ENCODE results near the gene PKP2.

PKP2 gene

GRCh38 chr12:32839828-32840227 is 56.7 kb downstream of the PKP2 start:
- TF ChIP-seq GABPA (IDR thresholded peaks at IDR 0.05; ENCODE audit: low read depth): no peak
- TF ChIP-seq CTCF (IDR thresholded peaks at IDR 0.05; ENCODE audit: insufficient read depth, low read length): no peak
- no peak for TF ChIP-seq SPI1 (IDR thresholded peaks at IDR 0.05; ENCODE audit: borderline replicate concordance, low read depth)
- no peak for TF ChIP-seq REST (IDR thresholded peaks at IDR 0.05; ENCODE audit: insufficient replicate concordance, low read depth)
- TF ChIP-seq POLR2AphosphoS5 (IDR thresholded peaks at IDR 0.05; ENCODE audit: low read depth): no peak
- H3K4me3 ChIP-seq (replicated peaks; ENCODE audit: insufficient read depth, low read length): no peak overlapping the region
- DNase-seq (ENCODE audit: low read depth in 1 of 2, low spot score in 1 of 2): no peak
- H3K27ac ChIP-seq (replicated peaks): no peak overlapping the region
- H3K27me3 ChIP-seq (ENCODE audit: insufficient read depth, poor library complexity, severe bottlenecking): no peaks in the 10 kb centered on the region

GRCh38 chr12:32837974-32838373 is 58.6 kb downstream of the PKP2 start:
- TF ChIP-seq GABPA (IDR thresholded peaks at IDR 0.05; ENCODE audit: low read depth) (no peak), CTCF (IDR thresholded peaks at IDR 0.05; ENCODE audit: insufficient read depth, low read length) (no peak), SPI1 (IDR thresholded peaks at IDR 0.05; ENCODE audit: borderline replicate concordance, low read depth) (no peak), REST (IDR thresholded peaks at IDR 0.05; ENCODE audit: insufficient replicate concordance, low read depth) (no peak), POLR2AphosphoS5 (IDR thresholded peaks at IDR 0.05; ENCODE audit: low read depth) (no peak)
- DNase-seq (ENCODE audit: low read depth in 1 of 2, low spot score in 1 of 2): no peak
- no peaks in the 10 kb centered on the region for H3K27me3 ChIP-seq (ENCODE audit: insufficient read depth, poor library complexity, severe bottlenecking)
- no peak overlapping the region for H3K4me3 ChIP-seq (replicated peaks; ENCODE audit: insufficient read depth, low read length)
- H3K27ac ChIP-seq (replicated peaks): no peak overlapping the region

- Histone ChIP-seq H3K27me3 (ENCODE audit: insufficient read depth, poor library complexity, severe bottlenecking) (no peaks in the 10 kb centered on the region), H3K27ac (replicated peaks) (no peak overlapping the region), H3K4me3 (replicated peaks; ENCODE audit: insufficient read depth, low read length) (no peak overlapping the region)
- TF ChIP-seq CTCF (IDR thresholded peaks at IDR 0.05; ENCODE audit: insufficient read depth, low read length): no peak
- no peak for TF ChIP-seq REST (IDR thresholded peaks at IDR 0.05; ENCODE audit: insufficient replicate concordance, low read depth)
- TF ChIP-seq GABPA (IDR thresholded peaks at IDR 0.05; ENCODE audit: low read depth): no peak
- no peak for TF ChIP-seq SPI1 (IDR thresholded peaks at IDR 0.05; ENCODE audit: borderline replicate concordance, low read depth)
- no peak for TF ChIP-seq POLR2AphosphoS5 (IDR thresholded peaks at IDR 0.05; ENCODE audit: low read depth)
- no peak for DNase-seq (ENCODE audit: low read depth in 1 of 2, low spot score in 1 of 2)
Measured at GRCh38 chr12:32836710-32837109, 59.9 kb downstream of the PKP2 start.
